ENCODE measurements around the gene SURF6.

DNA sequence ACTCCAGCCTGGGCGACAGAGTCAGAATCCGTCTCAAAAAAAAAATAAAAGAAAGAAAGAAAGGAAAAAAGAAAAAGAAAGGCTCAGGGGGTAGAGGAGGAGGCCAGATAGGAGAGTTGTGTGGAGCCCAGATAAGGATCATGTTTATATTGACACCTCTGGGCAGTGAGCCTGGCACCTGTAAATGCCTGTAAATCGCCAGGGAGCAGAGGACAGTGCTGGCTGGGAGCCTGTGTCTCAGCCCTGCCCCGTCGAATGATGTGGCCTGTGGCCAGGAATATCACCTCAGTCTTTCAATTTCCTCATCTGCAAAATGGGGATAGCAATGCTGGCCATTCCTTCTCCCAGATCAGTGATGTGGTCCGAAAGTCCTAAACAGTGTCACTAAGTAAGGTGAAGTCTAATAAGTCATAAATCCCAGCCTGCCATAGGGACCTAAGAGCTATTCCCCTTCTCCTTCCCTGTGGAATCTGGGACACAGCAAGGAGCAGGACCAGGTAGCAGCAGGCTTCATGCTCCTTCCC, 50.7 kb downstream of the SURF6 start:
- TF ChIP-seq ZNF214 (tag by site-specific recombination; IDR thresholded peaks at IDR 0.05; ENCODE audit: borderline replicate concordance) (no peak), ZNF138 (tag by site-specific recombination; IDR thresholded peaks at IDR 0.05; ENCODE audit: borderline replicate concordance) (no peak), HOXA7 (CRISPR knock-in tag; IDR thresholded peaks at IDR 0.05; ENCODE audit: borderline replicate concordance) (no peak), MYNN (tag by site-specific recombination; IDR thresholded peaks at IDR 0.05; ENCODE audit: borderline replicate concordance) (no peak), ZNF548 (tag by site-specific recombination; IDR thresholded peaks at IDR 0.05) (no peak), TRIM28 (IDR thresholded peaks at IDR 0.05; ENCODE audit: borderline replicate concordance, low read length) (no peak), ZNF2 (tag by site-specific recombination; IDR thresholded peaks at IDR 0.05) (no peak), GLI4 (tag by site-specific recombination; IDR thresholded peaks at IDR 0.05) (no peak), ZFP37 (tag by site-specific recombination; IDR thresholded peaks at IDR 0.05) (no peak), BCL11A (tag by site-specific recombination; IDR thresholded peaks at IDR 0.05; ENCODE audit: low read depth) (no peak), ZNF76 (tag by site-specific recombination; IDR thresholded peaks at IDR 0.05; ENCODE audit: borderline replicate concordance, low read depth) (no peak), ZBTB21 (tag by site-specific recombination; IDR thresholded peaks at IDR 0.05) (no peak), KLF16 (tag by site-specific recombination; IDR thresholded peaks at IDR 0.05) (no peak)
- TF ChIP-seq, protein P1, sequence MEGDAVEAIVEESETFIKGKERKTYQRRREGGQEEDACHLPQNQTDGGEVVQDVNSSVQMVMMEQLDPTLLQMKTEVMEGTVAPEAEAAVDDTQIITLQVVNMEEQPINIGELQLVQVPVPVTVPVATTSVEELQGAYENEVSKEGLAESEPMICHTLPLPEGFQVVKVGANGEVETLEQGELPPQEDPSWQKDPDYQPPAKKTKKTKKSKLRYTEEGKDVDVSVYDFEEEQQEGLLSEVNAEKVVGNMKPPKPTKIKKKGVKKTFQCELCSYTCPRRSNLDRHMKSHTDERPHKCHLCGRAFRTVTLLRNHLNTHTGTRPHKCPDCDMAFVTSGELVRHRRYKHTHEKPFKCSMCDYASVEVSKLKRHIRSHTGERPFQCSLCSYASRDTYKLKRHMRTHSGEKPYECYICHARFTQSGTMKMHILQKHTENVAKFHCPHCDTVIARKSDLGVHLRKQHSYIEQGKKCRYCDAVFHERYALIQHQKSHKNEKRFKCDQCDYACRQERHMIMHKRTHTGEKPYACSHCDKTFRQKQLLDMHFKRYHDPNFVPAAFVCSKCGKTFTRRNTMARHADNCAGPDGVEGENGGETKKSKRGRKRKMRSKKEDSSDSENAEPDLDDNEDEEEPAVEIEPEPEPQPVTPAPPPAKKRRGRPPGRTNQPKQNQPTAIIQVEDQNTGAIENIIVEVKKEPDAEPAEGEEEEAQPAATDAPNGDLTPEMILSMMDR (tag by site-specific recombination; IDR thresholded peaks at IDR 0.05), result no peak
